H1 (cell line): ENCODE data around the gene ACY1. TPM values are rescaled to one million over a fixed set of nuclear protein-coding genes. Genes with fewer than 3 reads are reported as not detected.
A peak's percentile ranks its signal among the peaks of the same experiment; 100 is the strongest.

Experiments used
- CTCF ChIA-PET: fragments of 300-600 bp; sonication (Branson Sonifier 250); formaldehyde crosslinking; loops from one replicate; lab custom pipeline; 2021; ENCODE audit not compliant: partially characterized antibody; lab: Charles Lee
- POLR2A ChIA-PET: fragments of 300-600 bp; sonication (Branson Sonifier 250); formaldehyde crosslinking; loops from one replicate; lab custom pipeline; 2021; ENCODE audit warnings: inconsistent platforms; ENCODE audit not compliant: partially characterized antibody; lab: Charles Lee
- DNase-seq, 2 experiments: peaks; one replicate each; pipeline versions ENCODE4 v3.0.0 to v3.0.0-alpha.2; 2010 to 2022; ENCODE audit warnings: low spot score in 2 of 2, low read depth in 1 of 2, mixed read lengths in 1 of 2
- FAIRE-seq: peaks from 2 replicates; lab custom pipeline; 2011; peaks lifted over from hg19 to GRCh38; lab: Jason Lieb, UNC
- H2AFZ ChIP-seq: 2 replicates; pipeline ENCODE4 v1.8.1; 2012; ENCODE audit warnings: low read length, inconsistent platforms
- H2AK5ac ChIP-seq: 2 replicates; pipeline ENCODE4 v1.6.1; 2013; ENCODE audit warnings: low read depth, low read length
- H2BK120ac ChIP-seq: replicated peaks from 2 replicates; pipeline ENCODE3; 2013; ENCODE audit warnings: low read depth, low read length, inconsistent platforms
- H2BK12ac ChIP-seq: 2 replicates; pipeline ENCODE4 v1.6.1; 2013; ENCODE audit warnings: low read depth, low read length
- H2BK15ac ChIP-seq: 2 replicates; pipeline ENCODE4 v1.6.1; 2013; ENCODE audit warnings: low read length
- H2BK20ac ChIP-seq: 2 replicates; pipeline ENCODE4 v1.6.1; 2013; ENCODE audit warnings: low read length
- H2BK5ac ChIP-seq: 2 replicates; pipeline ENCODE4 v1.6.1; 2013; ENCODE audit warnings: low read depth, low read length
- H3K14ac ChIP-seq: 2 replicates; pipeline ENCODE4 v1.6.1; 2013; ENCODE audit warnings: inconsistent platforms; ENCODE audit not compliant: insufficient read length
- H3K18ac ChIP-seq: 2 replicates; pipeline ENCODE4 v1.6.1; 2013; ENCODE audit warnings: low read length; ENCODE audit errors: extremely low read depth
- H3K23ac ChIP-seq: 2 replicates; pipeline ENCODE4 v1.6.1; 2013; ENCODE audit warnings: inconsistent platforms; ENCODE audit not compliant: insufficient read length
- H3K23me2 ChIP-seq: 2 replicates; pipeline ENCODE4 v1.6.1; 2013; ENCODE audit warnings: low read depth, low read length
- H3K27ac ChIP-seq: 2 replicates; pipeline ENCODE4 v1.6.1; 2011; ENCODE audit warnings: low read depth, low read length, inconsistent platforms
- H3K27me3 ChIP-seq, 4 experiments: replicated peaks in 1 of 4; 1 replicate in 1 of 4; 2 replicates in 3 of 4; pipeline versions ENCODE4 v1.6.1 to v1.8.1; 2011 to 2013; ENCODE audit warnings: low read length in 3 of 4, mild to moderate bottlenecking in 3 of 4, inconsistent platforms in 2 of 4, mixed read lengths in 2 of 4, moderate library complexity in 1 of 4; ENCODE audit not compliant: control insufficient read depth in 3 of 4, insufficient read depth in 3 of 4; ENCODE audit errors: extremely low read depth in 1 of 4
- H3K36me3 ChIP-seq, 4 experiments: 2 replicates each; pipeline versions ENCODE4 v1.6.1 to v1.8.1; 2011 to 2013; ENCODE audit warnings: mild to moderate bottlenecking in 4 of 4, low read length in 3 of 4, moderate library complexity in 2 of 4, control low read depth in 1 of 4, inconsistent platforms in 1 of 4; ENCODE audit not compliant: insufficient read depth in 4 of 4, control insufficient read depth in 2 of 4
- H3K4ac ChIP-seq: replicated peaks from 2 replicates; pipeline ENCODE3; 2013; ENCODE audit warnings: low read length, low read depth, mixed read lengths, inconsistent platforms; ENCODE audit not compliant: insufficient read length
- H3K4me1 ChIP-seq, 4 experiments: replicated peaks in 1 of 4; 1 replicate in 1 of 4; 2 replicates in 3 of 4; pipeline versions ENCODE4 v1.6.1 to v1.8.1; 2011 to 2013; ENCODE audit warnings: low read length in 3 of 4, inconsistent platforms in 2 of 4, mixed read lengths in 1 of 4; ENCODE audit not compliant: insufficient read depth in 4 of 4, control insufficient read depth in 3 of 4
- H3K4me2 ChIP-seq, 2 experiments: 2 replicates each; pipeline versions ENCODE4 v1.6.1 to v1.8.1; 2011 to 2013; ENCODE audit warnings: low read depth in 2 of 2, low read length in 2 of 2, control low read depth in 1 of 2, inconsistent platforms in 1 of 2, mild to moderate bottlenecking in 1 of 2; ENCODE audit not compliant: insufficient read depth in 1 of 2
- H3K4me3 ChIP-seq, 4 experiments: fragments of 200-600, 300-600 bp in 1 of 4; sonication (generic), shearing (Covaris generic), sonication (Bioruptor Twin) in 1 of 4; 2 replicates each; pipeline versions ENCODE4 v1.5.1 to v1.8.1; 2011 to 2016; ENCODE audit warnings: low read length in 4 of 4, low read depth in 3 of 4, control low read depth in 2 of 4, inconsistent platforms in 2 of 4, mild to moderate bottlenecking in 2 of 4, mixed read lengths in 1 of 4, moderate library complexity in 1 of 4; ENCODE audit not compliant: insufficient read depth in 2 of 4; ENCODE audit errors: extremely low read depth in 1 of 4
- H3K56ac ChIP-seq: replicated peaks from 2 replicates; pipeline ENCODE3; 2013; ENCODE audit warnings: low read depth, mild to moderate bottlenecking, mixed read lengths, low read length, inconsistent platforms; ENCODE audit not compliant: insufficient read length
- H3K79me1 ChIP-seq: 2 replicates; pipeline ENCODE4 v1.6.1; 2013; ENCODE audit warnings: low read depth, low read length, control low read depth
- H3K79me2 ChIP-seq, 2 experiments: 2 replicates each; pipeline versions ENCODE4 v1.6.1 to v1.8.1; 2012 to 2013; ENCODE audit warnings: low read length in 2 of 2, mild to moderate bottlenecking in 2 of 2, inconsistent platforms in 1 of 2; ENCODE audit not compliant: insufficient read depth in 2 of 2, control insufficient read depth in 1 of 2
- H3K9ac ChIP-seq, 4 experiments: replicated peaks in 1 of 4; 1 replicate in 1 of 4; 2 replicates in 3 of 4; pipeline versions ENCODE4 v1.6.1 to v1.8.1; 2011 to 2013; ENCODE audit warnings: low read depth in 3 of 4, low read length in 3 of 4, control low read depth in 2 of 4, mild to moderate bottlenecking in 2 of 4, moderate library complexity in 2 of 4, inconsistent platforms in 1 of 4; ENCODE audit errors: extremely low read depth in 1 of 4
- H3K9me3 ChIP-seq, 2 experiments: 2 replicates each; pipeline versions ENCODE4 v1.6.1 to v1.8.1; 2012 to 2013; ENCODE audit warnings: mild to moderate bottlenecking in 2 of 2, moderate library complexity in 2 of 2, control low read depth in 1 of 2, inconsistent platforms in 1 of 2, low read depth in 1 of 2, low read length in 1 of 2, mixed read lengths in 1 of 2; ENCODE audit not compliant: insufficient read depth in 2 of 2
- H4K20me1 ChIP-seq, 2 experiments: replicated peaks in 1 of 2; 2 replicates each; pipeline versions ENCODE3 to v1.8.1; 2011 to 2013; ENCODE audit warnings: inconsistent platforms in 2 of 2, low read length in 2 of 2, mild to moderate bottlenecking in 1 of 2; ENCODE audit not compliant: insufficient read depth in 2 of 2, control insufficient read depth in 1 of 2
- H4K5ac ChIP-seq: 2 replicates; pipeline ENCODE4 v1.6.1; 2013; ENCODE audit warnings: low read length, low read depth, mixed read lengths, inconsistent platforms; ENCODE audit not compliant: insufficient read length
- H4K8ac ChIP-seq: 2 replicates; pipeline ENCODE4 v1.8.0; 2013; ENCODE audit warnings: mild to moderate bottlenecking, moderate library complexity, low read length, inconsistent platforms; ENCODE audit not compliant: insufficient read depth; ENCODE audit errors: extremely low read depth
- H4K91ac ChIP-seq: replicated peaks from 2 replicates; pipeline ENCODE3; 2013; ENCODE audit warnings: low read length, mixed read lengths, inconsistent platforms; ENCODE audit not compliant: insufficient read length
- ATF3 ChIP-seq: IDR thresholded peaks from 2 replicates; pipeline ENCODE4 v1.6.1; 2011; ENCODE audit warnings: low read depth, mild to moderate bottlenecking, low read length; ENCODE audit not compliant: insufficient read depth
- CTCF ChIP-seq, 3 experiments: IDR thresholded peaks; 1 replicate in 2 of 3; 2 replicates in 1 of 3; pipeline versions ENCODE4 v1.5.1 to v1.6.1; 2011; ENCODE audit warnings: low read length in 3 of 3, mild to moderate bottlenecking in 3 of 3, inconsistent platforms in 2 of 3, low read depth in 1 of 3, moderate library complexity in 1 of 3; ENCODE audit not compliant: insufficient read depth in 1 of 3; ENCODE audit errors: control extremely low read depth in 1 of 3
- NRF1 ChIP-seq: IDR thresholded peaks from 2 replicates; pipeline ENCODE4 v1.6.1; 2011; ENCODE audit warnings: mild to moderate bottlenecking, low read depth, low read length, improper control_type of control experiment
- RXRA ChIP-seq: IDR thresholded peaks from 2 replicates; pipeline ENCODE4 v1.6.1; 2011; ENCODE audit warnings: low read depth, mild to moderate bottlenecking, low read length, moderate library complexity; ENCODE audit not compliant: insufficient read depth
- SAP30 ChIP-seq: fragments of 300-600 bp; sonication (generic); IDR thresholded peaks from 2 replicates; pipeline ENCODE4 v1.7.1; 2012; ENCODE audit warnings: low read length, moderate library complexity, mild to moderate bottlenecking, inconsistent platforms; ENCODE audit not compliant: insufficient read depth, insufficient replicate concordance
- SIN3A ChIP-seq, 2 experiments: IDR thresholded peaks in 1 of 2; conservative IDR thresholded peaks in 1 of 2; 2 replicates each; pipeline ENCODE4 v1.6.1; 2011 to 2012; ENCODE audit warnings: low read length in 2 of 2, improper control_type of control experiment in 1 of 2, low read depth in 1 of 2, mild to moderate bottlenecking in 1 of 2
- TBP ChIP-seq: IDR thresholded peaks from 2 replicates; pipeline ENCODE4 v1.6.1; 2011; ENCODE audit warnings: low read depth, low read length, improper control_type of control experiment
- WGBS, 2 experiments: shearing (Covaris generic) in 1 of 2; methylation state at CpG; one replicate each; pipeline versions ENCODE4 v1.1.6 to v1.1.7; 2013 to 2015; ENCODE audit warnings: low lambda C conversion rate in 2 of 2, mixed read lengths in 2 of 2, inconsistent platforms in 1 of 2, low coverage in 1 of 2, missing lambda C conversion rate in 1 of 2; ENCODE audit not compliant: insufficient replicate concordance in 2 of 2, insufficient coverage in 1 of 2, insufficient read length in 1 of 2; ENCODE audit errors: extremely low coverage in 1 of 2, missing lambda C conversion rate in 1 of 2; 5-methylcytosine and 5-hydroxymethylcytosine counted together
- polyA plus RNA-seq, 7 experiments: library from polyadenylated mRNA; depleted of rRNA in 3 of 7; stranded (reverse) in 5 of 7; unstranded in 2 of 7; fragments of >200 nt in 5 of 7; fragments of 200-250 nt in 2 of 7; gene quantifications; 1 replicate in 5 of 7; 2 replicates in 1 of 7; 4 replicates in 1 of 7; pipeline versions ENCODE4 v1.2.1 to v1.2.3, GENCODE V29; 2011 to 2013; ENCODE audit warnings: missing spikeins in 2 of 7, mixed read lengths in 2 of 7
- total RNA-seq: library from RNA; stranded (reverse); fragmentation: NEBNext Ultra II Directional; extraction: Animal tissue kit (Norgen Biotek cat#: 25700); gene quantifications from 2 replicates; pipeline ENCODE4 v1.2.1, GENCODE V29; 2021

The ACY1 gene
- total and polyA plus RNA-seq, 2 of the 8 experiments (the other 6 are each of a cell fraction or from before 2014, with no cell fraction given) = 48.3 to 113 TPM

- Histone ChIP-seq H2BK5ac (no peak overlapping the region), H3K27ac (no peak overlapping the region), H2BK20ac (no peak overlapping the region), H4K8ac (no peak overlapping the region), H3K4ac (no peak overlapping the region), H3K4me1 (peaks cover 0 to 18% (median 9%) of the 10 kb centered on the region in 4 experiments; a peak in 6 of 7 replicates), H3K79me2 (no peaks in the 10 kb centered on the region), H3K14ac (no peak overlapping the region), H3K4me3 (no peak overlapping the region), H4K20me1 (peaks cover 0 to 5% of the 10 kb centered on the region in 2 experiments), H2AK5ac (no peak overlapping the region), H3K9me3 (no peaks in the 10 kb centered on the region), H4K5ac (no peak overlapping the region), H3K9ac (0 out of 7 replicates have a peak overlapping the region, but pooled peaks of 1 of the 4 experiments have one; percentile 9), H3K27me3 (peaks cover 15 to 37% (median 26%) of the 10 kb centered on the region in 4 experiments), H3K56ac (no peak overlapping the region), H4K91ac (no peak overlapping the region), H3K4me2 (no peak overlapping the region), H2BK120ac (no peak overlapping the region), H2AFZ (no peak overlapping the region), H2BK12ac (no peak overlapping the region), H3K23ac (no peak overlapping the region), H3K36me3 (no peaks in the 10 kb centered on the region), H2BK15ac (no peak overlapping the region), H3K79me1 (no peaks in the 10 kb centered on the region), H3K23me2 (peaks cover 8% of the 10 kb centered on the region; the same call in 1 of the 2 replicates), H3K18ac (no peak overlapping the region)
- FAIRE-seq (no peak), DNase-seq (no peak)
- WGBS, 2 experiments = 87% methylated on average over 19 of the region's 20 CpGs; no CpG with 5 or more reads in 1 of the 2 experiments
- ChIA-PET CTCF (interaction anchor here (0.6 to 6.2 kb wide), 8 partner anchors 8 to 42 kb away, joined by 3 to 64 read pairs (median 6); partner anchors contain the start of genes ABHD14A, ABHD14B, ACY1 and PARP3), POLR2A (interaction anchor here (0.6 to 29.3 kb wide), 3 partner anchors 10 to 1099 kb away, joined by 3 to 923 read pairs (median 61); partner anchors contain the start of genes ABHD14A, ABHD14B, ACY1 and PCBP4)
- TF ChIP-seq ATF3 (no peak), RXRA (no peak), SIN3A (conservative IDR thresholded peaks at IDR 0.05 in 1 of 2, IDR thresholded peaks at IDR 0.05 in 1 of 2; ENCODE audit: low read depth in 1 of 2, low read length in 2 of 2) (no peak), TBP (no peak), NRF1 (no peak), SAP30 (no peak), CTCF (IDR thresholded peaks at IDR 0.05; ENCODE audit: control extremely low read depth in 1 of 3, insufficient read depth in 1 of 3, low read depth in 1 of 3, low read length in 3 of 3) (no peak)
These were observed 24.5 kb upstream of the ACY1 start for GRCh38 chr3:51958603-51959521.
